Measurements from ENCODE around the gene GPR148. TPM values are rescaled to one million over a fixed set of nuclear protein-coding genes. Genes with fewer than 3 reads are reported as not detected.

Gene GPR148
- total RNA-seq, 1 experiment from 2014 or later, result not detected

GRCh38 chr2:130762031-130762909 lies 33.4 kb downstream of the GPR148 start:
- Mint-ChIP-seq H3K27me3 (ENCODE audit: low read depth) (peaks cover 26% of the 10 kb centered on the region), H3K9me3 (no peaks in the 10 kb centered on the region), H3K4me1 (peaks cover 3 to 4% of the 10 kb centered on the region in 2 experiments), H3K36me3 (ENCODE audit: insufficient read depth in 1 of 3, low read depth in 3 of 3) (no peaks in the 10 kb centered on the region), H3K4me3 (no peak overlapping the region), H3K27ac (no peak overlapping the region; a peak in 1 of 7 replicates)
- H2AK5ac ChIP-seq (ENCODE audit: insufficient read length, low read length), result no peak overlapping the region
- H3K79me1 ChIP-seq (ENCODE audit: insufficient read depth, low read depth, low read length, poor library complexity, severe bottlenecking), result no peaks in the 10 kb centered on the region
- no peak overlapping the region for H2BK20ac ChIP-seq (ENCODE audit: low read depth, low read length, poor library complexity, severe bottlenecking)
- no peak overlapping the region for H2BK12ac ChIP-seq (ENCODE audit: insufficient read length, low read depth, low read length)
- WGBS (ENCODE audit: extremely low coverage, insufficient read length, low lambda C conversion rate), result no CpG with 5 or more reads among the region's 37 CpGs
- H3K18ac ChIP-seq (ENCODE audit: insufficient read length, low read depth, low read length), result no peak overlapping the region
- H3K4ac ChIP-seq (ENCODE audit: low read depth, low read length), result no peak overlapping the region
- H3K4me1 ChIP-seq (ENCODE audit: insufficient read depth, low read length), result no peaks in the 10 kb centered on the region
- no peak overlapping the region for H4K8ac ChIP-seq (replicated peaks; ENCODE audit: insufficient read length, low read depth, low read length)
- H2BK120ac ChIP-seq (ENCODE audit: low read depth, low read length, poor library complexity, severe bottlenecking), result no peak overlapping the region
- DNase-seq, result no peak
- H4K91ac ChIP-seq (ENCODE audit: insufficient read length, low read depth, low read length), result no peak overlapping the region
- no peak for TF ChIP-seq CTCF (conservative IDR thresholded peaks at IDR 0.05)
- no peak overlapping the region for H3K14ac ChIP-seq (ENCODE audit: insufficient read depth, low read length)
- no peak overlapping the region for H3K4me2 ChIP-seq (ENCODE audit: insufficient read depth, insufficient read length, low read length)
- no peak overlapping the region for H3K23ac ChIP-seq (ENCODE audit: insufficient read length, low read depth, low read length)
- H3K9ac ChIP-seq (ENCODE audit: extremely low read depth, insufficient read length, low read length), result no peak overlapping the region
- no peaks in the 10 kb centered on the region; the same call in 1 of the 2 replicates for H3K27me3 ChIP-seq (ENCODE audit: insufficient read depth, low read length)
- H2BK5ac ChIP-seq (ENCODE audit: insufficient read length, low read length), result no peak overlapping the region
- H3K79me2 ChIP-seq (ENCODE audit: insufficient read depth, low read length), result no peaks in the 10 kb centered on the region
- no peak overlapping the region for H3K56ac ChIP-seq (ENCODE audit: insufficient read length, low read depth, low read length)
- H4K20me1 ChIP-seq (ENCODE audit: control insufficient read depth, insufficient read depth, insufficient read length), result no peaks in the 10 kb centered on the region
- H4K5ac ChIP-seq (ENCODE audit: insufficient read length, low read depth, low read length), result no peak overlapping the region
- no peaks in the 10 kb centered on the region for H3K23me2 ChIP-seq (ENCODE audit: insufficient read length, low read depth, low read length, poor library complexity, severe bottlenecking)
- H2BK15ac ChIP-seq (ENCODE audit: low read depth, low read length), result no peak overlapping the region
- H2AFZ ChIP-seq (ENCODE audit: low read length), result no peak overlapping the region
- no peaks in the 10 kb centered on the region for H3K9me3 ChIP-seq (ENCODE audit: control insufficient read depth, low read depth, low read length)
- H3K27ac ChIP-seq (ENCODE audit: insufficient read length, low read depth, low read length), result no peak overlapping the region
- H3T11ph ChIP-seq (ENCODE audit: low read length), result no peak overlapping the region

All from H9 (cell line).